Heart left ventricle (tissue), 16 donors: ENCODE measurements around the gene ZNF681. TPM values are rescaled to one million over a fixed set of nuclear protein-coding genes. Genes with fewer than 3 reads are reported as not detected.

Source experiments
- ATAC-seq, 4 donors: fragments of 200-7000 bp; cut with Tn5 transposase; one replicate each; pipeline ENCODE4 v1.9.1; 2020 to 2022; ENCODE audit warnings: moderate library complexity in 4 of 4, mild to moderate bottlenecking in 3 of 4, moderate number of reproducible peaks in 1 of 4
- DNase-seq, 5 donors: peaks; one replicate each; pipeline ENCODE4 v3.0.0-alpha.2; 2020
- H3K27ac ChIP-seq, 12 donors: fragments of 200-600 bp; sonication (generic) in 4 of 12; one replicate each; pipeline versions ENCODE4 v1.5.0 to v1.8.0; 2016 to 2022; ENCODE audit warnings: mild to moderate bottlenecking in 2 of 12
- H3K27me3 ChIP-seq, 9 donors: fragments of 200-600 bp; sonication (generic) in 2 of 9; one replicate each; pipeline versions ENCODE4 v1.5.1 to v1.8.0; 2016 to 2022; ENCODE audit warnings: mild to moderate bottlenecking in 3 of 9
- H3K36me3 ChIP-seq, 9 donors: fragments of 200-600 bp; sonication (generic) in 2 of 9; one replicate each; pipeline versions ENCODE4 v1.5.0 to v1.8.0; 2018 to 2022; ENCODE audit warnings: mild to moderate bottlenecking in 2 of 9
- H3K4me1 ChIP-seq, 12 donors: fragments of 200-600 bp; sonication (generic) in 4 of 12; one replicate each; pipeline versions ENCODE4 v1.5.0 to v1.8.0; 2016 to 2022; ENCODE audit warnings: mild to moderate bottlenecking in 3 of 12
- H3K4me3 ChIP-seq, 12 donors: fragments of 200-600 bp; sonication (generic) in 4 of 12; one replicate each; pipeline versions ENCODE4 v1.5.0 to v1.8.0; 2017 to 2022; ENCODE audit warnings: mild to moderate bottlenecking in 9 of 12, moderate library complexity in 4 of 12
- H3K9me3 ChIP-seq, 12 donors: fragments of 200-600 bp; sonication (generic) in 4 of 12; one replicate each; pipeline versions ENCODE4 v1.5.0 to v1.8.0; 2016 to 2022; ENCODE audit warnings: mild to moderate bottlenecking in 1 of 12
- CTCF ChIP-seq, 12 donors: fragments of 200-600 bp; sonication (generic) in 4 of 12; IDR thresholded peaks; one replicate each; pipeline versions ENCODE4 v1.5.0 to v1.8.0; 2018 to 2022; ENCODE audit warnings: antibody characterized with exemption in 12 of 12, mild to moderate bottlenecking in 5 of 12
- POLR2A ChIP-seq, 2 donors: fragments of 450-650 bp; IDR thresholded peaks; one replicate each; pipeline ENCODE4 v1.6.1; 2017; ENCODE audit warnings: antibody characterized with exemption in 2 of 2, mild to moderate bottlenecking in 2 of 2, moderate library complexity in 2 of 2
- WGBS, 4 donors: extraction: QIAGEN DNeasy Blood & Tissue Kit in 2 of 4; methylation state at CpG; one replicate each; pipeline versions ENCODE4 v1.1.5 to v1.1.7; 2013 to 2018; 5-methylcytosine and 5-hydroxymethylcytosine counted together
- intact Hi-C, 10 donors: fragments of 100-400 bp; cut with DNase I; formaldehyde crosslinking; loops; one replicate each; pipeline versions ENCODE4 v1.11.1 to v1.14.2; 2022
- polyA plus RNA-seq, 2 donors: library from polyadenylated mRNA; stranded (reverse); fragments of 200-250 nt; gene quantifications; one replicate each; pipeline ENCODE4 v1.2.3, GENCODE V29; 2013
- total RNA-seq, 9 donors: library from RNA; depleted of rRNA in 2 of 9; stranded (reverse); fragments of >200 nt in 2 of 9; fragmentation: NEBNext Ultra II Directional in 3 of 9; extraction: Animal tissue kit (Norgen Biotek cat#: 25700) in 3 of 9; gene quantifications; one replicate each; pipeline versions ENCODE4 v1.1.0 to v1.2.4, GENCODE V29; 2016 to 2023
- donor health status: ischemic (EF 13 %, LVEDD 7.1; RV severe dilation, severe dysfunction).
- donor health status: healthy with polysubstance abuse.
- donor health status: DM: no; HTN: yes; CAD: no.
- donor health status: DM: no; HTN: no; CAD: no.
- donor health status: ischemic (EF 25% LVEDD 6.9; RV normal size, moderate dysfunction).
- donor health status: ischemic (EF 25% LVEDD 5.7; RV mildly dilated, moderate dysfunction).
- donor health status: healthy.
- donor health status: DM: yes; HTN: yes; CAD: no.
- donor health status: ischemic (EF 35%, LVEDD 5.7; RV mildly dilated, moderate dysfunction).
- donor health status: nonischemic (EF 11% LVEDD 7.7; RV severe dilation, severe dysfunction).
- donor health status: DM: yes; HTN: yes; CAD: no.
- donor health status: PGD.
- donor health status: ischemic (EF 29% LVEDD 5.4; RV normal size, mild dysfunction).
- donor health status: nonischemic (EF 23%, LVEDD 6.1; RV moderate dilation, normal function).

ZNF681 gene
- total and polyA plus RNA-seq, 11 donors, result 0.19 to 1.6 (median 0.65) TPM

GRCh38 chr19:23787106-23787505 is 28.4 kb upstream of the ZNF681 start:
- H3K36me3 ChIP-seq, result no peaks in the 10 kb centered on the region
- no peak for DNase-seq
- 94 to 96% (median 96%) methylated on average over 3 of the region's 3 CpGs for WGBS, 4 donors
- H3K4me1 ChIP-seq, result no peaks in the 10 kb centered on the region
- H3K27me3 ChIP-seq, result no peaks in the 10 kb centered on the region
- no peak for ATAC-seq
- TF ChIP-seq CTCF (IDR thresholded peaks at IDR 0.05) (no peak), POLR2A (IDR thresholded peaks at IDR 0.05) (no peak)
- H3K9me3 ChIP-seq, result no peaks in the 10 kb centered on the region
- H3K4me3 ChIP-seq, result no peak overlapping the region
- intact Hi-C loops, result no loop called here
- H3K27ac ChIP-seq, result no peak overlapping the region

DNA sequence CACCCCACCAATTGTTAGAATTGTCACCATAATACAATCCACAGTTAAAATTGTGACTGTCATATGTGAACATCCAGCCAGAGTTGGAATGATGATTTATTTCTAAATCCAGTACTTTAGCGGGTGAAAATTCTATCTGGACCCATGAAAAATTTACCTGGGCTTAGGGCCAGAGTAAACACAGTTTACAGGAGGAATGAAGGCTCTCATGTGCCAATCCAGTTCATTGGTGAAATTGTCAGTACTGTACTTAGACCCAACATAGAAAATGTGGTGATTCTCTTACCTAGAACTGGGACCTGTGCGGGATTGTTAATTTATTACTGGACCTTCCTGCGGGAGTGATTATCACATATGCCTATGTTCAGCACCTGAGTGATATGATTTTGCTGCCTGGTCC is 27.3 kb upstream of the ZNF681 start:
- Histone ChIP-seq H3K36me3 (no peaks in the 10 kb centered on the region), H3K27me3 (no peaks in the 10 kb centered on the region), H3K27ac (no peak overlapping the region), H3K9me3 (peaks cover 0 to 4% (median 0%) of the 10 kb centered on the region in 12 donors), H3K4me3 (no peak overlapping the region), H3K4me1 (no peaks in the 10 kb centered on the region)
- TF ChIP-seq POLR2A (IDR thresholded peaks at IDR 0.05) (no peak), CTCF (IDR thresholded peaks at IDR 0.05) (no peak)
- 73 to 94% (median 81%) methylated on average over 3 of the region's 3 CpGs for WGBS, 4 donors
- DNase-seq (no peak), ATAC-seq (no peak)
- intact Hi-C loops, result no loop called here

DNA sequence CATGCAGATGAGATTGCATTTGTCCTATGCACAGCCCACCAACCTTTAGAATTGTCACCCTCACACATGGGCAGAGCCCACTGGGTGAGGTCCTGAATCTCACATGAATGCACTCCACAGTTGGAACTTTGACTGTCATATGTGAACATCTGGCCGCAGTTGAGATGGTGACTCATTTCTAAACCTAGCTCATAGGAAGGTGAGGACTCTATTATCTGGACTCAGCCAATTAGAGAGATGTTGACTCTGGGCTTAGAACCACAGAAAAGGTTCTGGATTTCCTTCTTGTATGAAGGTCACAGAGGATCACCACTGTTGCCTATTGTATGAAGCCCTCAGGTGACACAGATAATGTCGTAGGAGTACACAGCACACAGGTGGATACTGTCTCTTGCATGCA is 25.6 kb upstream of the ZNF681 start:
- H3K4me1 ChIP-seq, result no peaks in the 10 kb centered on the region
- intact Hi-C loops, result no loop called here
- WGBS, 4 donors, result 44 to 50% (median 48%) methylated on average over 2 of the region's 2 CpGs
- no peak overlapping the region for H3K27ac ChIP-seq
- no peaks in the 10 kb centered on the region for H3K36me3 ChIP-seq
- DNase-seq, result no peak
- no peak for ATAC-seq
- no peaks in the 10 kb centered on the region for H3K27me3 ChIP-seq
- H3K9me3 ChIP-seq, result peaks cover 0 to 4% (median 0%) of the 10 kb centered on the region in 12 donors
- H3K4me3 ChIP-seq, result no peak overlapping the region
- TF ChIP-seq POLR2A (IDR thresholded peaks at IDR 0.05), result no peak
- no peak for TF ChIP-seq CTCF (IDR thresholded peaks at IDR 0.05)

- intact Hi-C loops, result no loop called here
- Histone ChIP-seq H3K36me3 (no peaks in the 10 kb centered on the region), H3K27me3 (no peaks in the 10 kb centered on the region), H3K27ac (no peak overlapping the region), H3K9me3 (peaks cover 0 to 4% (median 0%) of the 10 kb centered on the region in 12 donors), H3K4me3 (no peak overlapping the region), H3K4me1 (no peaks in the 10 kb centered on the region)
- DNase-seq (no peak), ATAC-seq (no peak)
- no peak for TF ChIP-seq CTCF (IDR thresholded peaks at IDR 0.05)
- TF ChIP-seq POLR2A (IDR thresholded peaks at IDR 0.05), result no peak
- 0% methylated on average over 1 of the region's 1 CpG for WGBS, 4 donors
Measured at GRCh38 chr19:23783636-23784035, 24.9 kb upstream of the ZNF681 start.
